ENCODE data around the gene KCNG2.

GRCh38 chr18:79753391-79753851 is 44.3 kb upstream of the KCNG2 start:
- TF ChIP-seq EZH2 (IDR thresholded peaks at IDR 0.05; ENCODE audit: borderline replicate concordance) (no peak), CTCF (IDR thresholded peaks at IDR 0.05; ENCODE audit: poor library complexity) (no peak)
